ENCODE measurements around the gene PWWP2A.

Gene PWWP2A

DNA sequence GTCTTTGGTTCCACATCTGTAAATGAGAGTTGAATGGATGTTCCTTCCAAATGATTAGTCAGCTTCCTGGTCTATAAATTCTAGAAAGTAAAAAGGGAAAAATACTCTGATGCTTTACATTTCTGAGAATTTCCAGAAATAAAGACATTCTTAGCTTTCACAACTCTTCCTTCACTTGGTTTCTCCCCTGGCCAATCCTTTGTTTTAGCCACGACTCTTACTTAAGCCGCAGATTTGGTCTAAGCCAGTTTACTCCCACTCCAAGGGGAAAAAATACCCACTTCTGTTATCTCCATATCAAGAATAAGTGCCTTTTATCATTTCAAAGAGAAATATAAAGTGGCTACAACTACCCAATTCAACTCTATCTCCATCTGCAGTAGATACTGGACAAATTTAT lies 29.7 kb downstream of the PWWP2A start:
- in situ Hi-C loops (cut with MboI; ENCODE audit: low pct_unique_long_range_greater_than_20kb, low sequenced_read_pairs, unreplicated experiment), result no loop called here
- DNase-seq (ENCODE audit: low spot score), result no peak
- TF ChIP-seq, protein P1, sequence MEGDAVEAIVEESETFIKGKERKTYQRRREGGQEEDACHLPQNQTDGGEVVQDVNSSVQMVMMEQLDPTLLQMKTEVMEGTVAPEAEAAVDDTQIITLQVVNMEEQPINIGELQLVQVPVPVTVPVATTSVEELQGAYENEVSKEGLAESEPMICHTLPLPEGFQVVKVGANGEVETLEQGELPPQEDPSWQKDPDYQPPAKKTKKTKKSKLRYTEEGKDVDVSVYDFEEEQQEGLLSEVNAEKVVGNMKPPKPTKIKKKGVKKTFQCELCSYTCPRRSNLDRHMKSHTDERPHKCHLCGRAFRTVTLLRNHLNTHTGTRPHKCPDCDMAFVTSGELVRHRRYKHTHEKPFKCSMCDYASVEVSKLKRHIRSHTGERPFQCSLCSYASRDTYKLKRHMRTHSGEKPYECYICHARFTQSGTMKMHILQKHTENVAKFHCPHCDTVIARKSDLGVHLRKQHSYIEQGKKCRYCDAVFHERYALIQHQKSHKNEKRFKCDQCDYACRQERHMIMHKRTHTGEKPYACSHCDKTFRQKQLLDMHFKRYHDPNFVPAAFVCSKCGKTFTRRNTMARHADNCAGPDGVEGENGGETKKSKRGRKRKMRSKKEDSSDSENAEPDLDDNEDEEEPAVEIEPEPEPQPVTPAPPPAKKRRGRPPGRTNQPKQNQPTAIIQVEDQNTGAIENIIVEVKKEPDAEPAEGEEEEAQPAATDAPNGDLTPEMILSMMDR (IDR thresholded peaks at IDR 0.05; ENCODE audit: extremely low read depth, insufficient read depth, missing control alignments), result no peak

GRCh38 chr5:160088805-160089204 lies 30.4 kb downstream of the PWWP2A start:
- no peak for DNase-seq (ENCODE audit: low spot score)
- in situ Hi-C loops (cut with MboI; ENCODE audit: low pct_unique_long_range_greater_than_20kb, low sequenced_read_pairs, unreplicated experiment), result no loop called here

DNA sequence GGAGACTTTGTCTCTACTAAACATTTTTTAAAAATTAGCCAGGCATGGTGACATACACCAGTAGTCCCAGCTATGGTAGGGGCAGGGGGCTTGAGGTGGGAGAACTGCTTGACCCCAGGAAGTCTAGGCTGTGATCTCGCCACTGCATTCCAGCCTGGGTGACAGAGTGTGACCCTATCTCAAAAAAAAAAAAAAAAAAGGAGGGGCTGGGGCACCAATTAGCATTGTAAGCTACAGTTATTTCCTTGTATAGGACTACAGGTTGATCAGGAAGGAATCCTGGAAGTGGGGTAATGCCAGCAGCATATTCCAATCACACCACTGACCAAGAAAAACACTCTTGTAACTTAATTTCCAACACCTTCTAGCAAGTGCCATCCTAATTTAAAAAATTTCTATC lies 32.1 kb downstream of the PWWP2A start:
- DNase-seq (ENCODE audit: low spot score), result no peak
- TF ChIP-seq, protein P1 (IDR thresholded peaks at IDR 0.05; ENCODE audit: extremely low read depth, insufficient read depth, missing control alignments), result no peak
- in situ Hi-C loops (cut with MboI; ENCODE audit: low pct_unique_long_range_greater_than_20kb, low sequenced_read_pairs, unreplicated experiment), result no loop called here

More at GRCh38 chr5:160088805-160089204, 30.4 kb downstream of the PWWP2A start:
- TF ChIP-seq, protein P1 (IDR thresholded peaks at IDR 0.05; ENCODE audit: extremely low read depth, insufficient read depth, missing control alignments), result no peak

DNA sequence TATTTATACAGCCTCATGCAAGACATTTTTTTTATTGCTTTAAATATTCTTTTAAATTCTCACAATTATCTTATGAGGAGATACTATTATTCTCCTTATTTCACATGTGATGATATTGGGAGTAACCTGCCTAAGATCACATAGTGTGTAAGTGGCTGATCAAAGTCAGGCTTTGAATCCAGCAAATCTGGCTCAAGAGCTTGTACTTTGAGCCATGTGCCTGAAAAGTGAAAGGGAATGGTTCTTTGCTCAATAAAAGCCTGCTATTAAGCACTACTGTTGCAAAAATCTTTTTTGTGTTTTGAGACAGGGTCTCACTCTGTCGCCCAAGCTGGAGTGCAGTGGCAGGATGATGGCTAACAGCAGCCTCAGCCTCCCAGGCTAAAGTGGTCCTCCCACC lies 35.1 kb downstream of the PWWP2A start:
- in situ Hi-C loops (cut with MboI; ENCODE audit: low pct_unique_long_range_greater_than_20kb, low sequenced_read_pairs, unreplicated experiment), result no loop called here
- TF ChIP-seq, protein P1 (IDR thresholded peaks at IDR 0.05; ENCODE audit: extremely low read depth, insufficient read depth, missing control alignments), result no peak

DNA sequence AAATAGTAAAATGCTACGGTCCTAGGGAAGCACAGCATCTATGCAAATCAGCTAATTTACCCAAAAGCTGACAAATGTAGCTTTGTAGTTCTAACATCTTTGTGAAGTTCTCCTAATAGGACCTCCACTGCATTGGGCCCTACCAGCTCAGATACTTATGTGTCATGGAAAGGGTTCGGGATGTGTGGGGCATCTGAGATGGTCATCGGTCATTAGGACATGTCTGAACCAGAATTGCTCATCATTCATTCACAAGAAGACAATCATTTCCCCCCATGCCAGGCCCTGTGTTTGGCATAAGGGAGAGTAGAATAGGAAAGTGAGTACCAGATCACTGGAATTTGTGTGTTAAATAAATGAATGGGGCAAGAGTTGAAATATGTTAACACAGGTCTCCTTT lies 35.7 kb downstream of the PWWP2A start:
- DNase-seq (ENCODE audit: low spot score), result no peak
- TF ChIP-seq, protein P1 (IDR thresholded peaks at IDR 0.05; ENCODE audit: extremely low read depth, insufficient read depth, missing control alignments), result no peak
- in situ Hi-C loops (cut with MboI; ENCODE audit: low pct_unique_long_range_greater_than_20kb, low sequenced_read_pairs, unreplicated experiment), result no loop called here

More for the DNA sequence above, 35.1 kb downstream of the PWWP2A start:
- DNase-seq (ENCODE audit: low spot score), result no peak

GRCh38 chr5:160082614-160083500 lies 36.4 kb downstream of the PWWP2A start:
- TF ChIP-seq, protein P1 (IDR thresholded peaks at IDR 0.05; ENCODE audit: extremely low read depth, insufficient read depth, missing control alignments), result no peak
- DNase-seq (ENCODE audit: low spot score), result no peak
- in situ Hi-C loops (cut with MboI; ENCODE audit: low pct_unique_long_range_greater_than_20kb, low sequenced_read_pairs, unreplicated experiment), result no loop called here

All from GM13977 (cell line).